Measurements from ENCODE around the gene PHACTR2.

Gene PHACTR2

GRCh38 chr6:143765422-143766184 lies 87.8 kb downstream of the PHACTR2 start:
- no CpG with 5 or more reads among the region's 8 CpGs for WGBS (ENCODE audit: insufficient coverage, insufficient read length)
- Histone ChIP-seq H3K27ac (ENCODE audit: low read length) (no peak overlapping the region), H3K4me1 (ENCODE audit: control insufficient read depth, insufficient read depth, low read length) (no peaks in the 10 kb centered on the region), H3K9me3 (ENCODE audit: control insufficient read depth, insufficient read depth, low read length) (no peaks in the 10 kb centered on the region), H3K27me3 (ENCODE audit: control insufficient read depth, insufficient read depth, low read length) (no peaks in the 10 kb centered on the region), H3K4me3 (ENCODE audit: low read length) (no peak overlapping the region), H3K36me3 (ENCODE audit: control insufficient read depth, insufficient read depth, low read length) (peaks cover 5% of the 10 kb centered on the region; the same call in 1 of the 2 replicates)
- no peak for DNase-seq (ENCODE audit: low read depth, low spot score)

GRCh38 chr6:143766185-143766553 lies 88.4 kb downstream of the PHACTR2 start:
- no peaks in the 10 kb centered on the region for H3K9me3 ChIP-seq (ENCODE audit: control insufficient read depth, insufficient read depth, low read length)
- H3K4me3 ChIP-seq (ENCODE audit: low read length) = no peak overlapping the region
- no peak for DNase-seq (ENCODE audit: low read depth, low spot score)
- H3K4me1 ChIP-seq (ENCODE audit: control insufficient read depth, insufficient read depth, low read length) = no peaks in the 10 kb centered on the region
- H3K27me3 ChIP-seq (ENCODE audit: control insufficient read depth, insufficient read depth, low read length) = no peaks in the 10 kb centered on the region
- no CpG with 5 or more reads among the region's 1 CpG for WGBS (ENCODE audit: insufficient coverage, insufficient read length)
- peaks cover 5% of the 10 kb centered on the region; the same call in 1 of the 2 replicates for H3K36me3 ChIP-seq (ENCODE audit: control insufficient read depth, insufficient read depth, low read length)
- H3K27ac ChIP-seq (ENCODE audit: low read length) = no peak overlapping the region

GRCh38 chr6:143767433-143767832 lies 89.7 kb downstream of the PHACTR2 start:
- Histone ChIP-seq H3K27me3 (ENCODE audit: control insufficient read depth, insufficient read depth, low read length) (no peaks in the 10 kb centered on the region), H3K9me3 (ENCODE audit: control insufficient read depth, insufficient read depth, low read length) (no peaks in the 10 kb centered on the region), H3K27ac (ENCODE audit: low read length) (no peak overlapping the region), H3K36me3 (ENCODE audit: control insufficient read depth, insufficient read depth, low read length) (peaks cover 5% of the 10 kb centered on the region; the same call in 1 of the 2 replicates), H3K4me3 (ENCODE audit: low read length) (no peak overlapping the region), H3K4me1 (ENCODE audit: control insufficient read depth, insufficient read depth, low read length) (no peaks in the 10 kb centered on the region)
- 100% methylated on average over 1 of the region's 2 CpGs for WGBS (ENCODE audit: insufficient coverage, insufficient read length)
- no peak for DNase-seq (ENCODE audit: low read depth, low spot score)

- Histone ChIP-seq H3K27ac (ENCODE audit: low read length) (no peak overlapping the region), H3K36me3 (ENCODE audit: control insufficient read depth, insufficient read depth, low read length) (no peaks in the 10 kb centered on the region; the same call in 1 of the 2 replicates), H3K4me3 (ENCODE audit: low read length) (no peak overlapping the region), H3K4me1 (ENCODE audit: control insufficient read depth, insufficient read depth, low read length) (no peaks in the 10 kb centered on the region), H3K27me3 (ENCODE audit: control insufficient read depth, insufficient read depth, low read length) (no peaks in the 10 kb centered on the region), H3K9me3 (ENCODE audit: control insufficient read depth, insufficient read depth, low read length) (no peaks in the 10 kb centered on the region)
- WGBS (ENCODE audit: insufficient coverage, insufficient read length) = no CpG with 5 or more reads among the region's 16 CpGs
- DNase-seq (ENCODE audit: low read depth, low spot score) = no peak
Observed at GRCh38 chr6:143772116-143773086, 94.6 kb downstream of the PHACTR2 start.

- Histone ChIP-seq H3K27ac (ENCODE audit: low read length) (no peak overlapping the region), H3K27me3 (ENCODE audit: control insufficient read depth, insufficient read depth, low read length) (no peaks in the 10 kb centered on the region), H3K9me3 (ENCODE audit: control insufficient read depth, insufficient read depth, low read length) (no peaks in the 10 kb centered on the region), H3K4me1 (ENCODE audit: control insufficient read depth, insufficient read depth, low read length) (no peaks in the 10 kb centered on the region), H3K36me3 (ENCODE audit: control insufficient read depth, insufficient read depth, low read length) (no peaks in the 10 kb centered on the region; the same call in 1 of the 2 replicates), H3K4me3 (ENCODE audit: low read length) (no peak overlapping the region)
- DNase-seq (ENCODE audit: low read depth, low spot score) = no peak
- no CpG with 5 or more reads among the region's 5 CpGs for WGBS (ENCODE audit: insufficient coverage, insufficient read length)
Observed at GRCh38 chr6:143773506-143774150, 95.9 kb downstream of the PHACTR2 start.

GRCh38 chr6:143774347-143774746 lies 96.6 kb downstream of the PHACTR2 start:
- DNase-seq (ENCODE audit: low read depth, low spot score) = no peak
- H3K27ac ChIP-seq (ENCODE audit: low read length) = no peak overlapping the region
- WGBS (ENCODE audit: insufficient coverage, insufficient read length) = no CpG with 5 or more reads among the region's 2 CpGs

GRCh38 chr6:143775336-143775735 lies 97.6 kb downstream of the PHACTR2 start:
- no peak for DNase-seq (ENCODE audit: low read depth, low spot score)
- no peak overlapping the region for H3K4me3 ChIP-seq (ENCODE audit: low read length)
- H3K9me3 ChIP-seq (ENCODE audit: control insufficient read depth, insufficient read depth, low read length) = no peaks in the 10 kb centered on the region
- no CpG with 5 or more reads among the region's 6 CpGs for WGBS (ENCODE audit: insufficient coverage, insufficient read length)
- no peak overlapping the region for H3K27ac ChIP-seq (ENCODE audit: low read length)
- no peaks in the 10 kb centered on the region for H3K27me3 ChIP-seq (ENCODE audit: control insufficient read depth, insufficient read depth, low read length)
- H3K36me3 ChIP-seq (ENCODE audit: control insufficient read depth, insufficient read depth, low read length) = no peaks in the 10 kb centered on the region; the same call in 1 of the 2 replicates
- no peaks in the 10 kb centered on the region for H3K4me1 ChIP-seq (ENCODE audit: control insufficient read depth, insufficient read depth, low read length)

More at GRCh38 chr6:143774347-143774746, 96.6 kb downstream of the PHACTR2 start:
- Histone ChIP-seq H3K36me3 (ENCODE audit: control insufficient read depth, insufficient read depth, low read length) (no peaks in the 10 kb centered on the region; the same call in 1 of the 2 replicates), H3K27me3 (ENCODE audit: control insufficient read depth, insufficient read depth, low read length) (no peaks in the 10 kb centered on the region), H3K4me3 (ENCODE audit: low read length) (no peak overlapping the region), H3K9me3 (ENCODE audit: control insufficient read depth, insufficient read depth, low read length) (no peaks in the 10 kb centered on the region), H3K4me1 (ENCODE audit: control insufficient read depth, insufficient read depth, low read length) (no peaks in the 10 kb centered on the region)

GRCh38 chr6:143778926-143779325 lies 101.2 kb downstream of the PHACTR2 start:
- Histone ChIP-seq H3K4me1 (ENCODE audit: control insufficient read depth, insufficient read depth, low read length) (no peaks in the 10 kb centered on the region), H3K36me3 (ENCODE audit: control insufficient read depth, insufficient read depth, low read length) (no peaks in the 10 kb centered on the region; the same call in 1 of the 2 replicates), H3K9me3 (ENCODE audit: control insufficient read depth, insufficient read depth, low read length) (no peaks in the 10 kb centered on the region), H3K4me3 (ENCODE audit: low read length) (no peak overlapping the region), H3K27ac (ENCODE audit: low read length) (no peak overlapping the region), H3K27me3 (ENCODE audit: control insufficient read depth, insufficient read depth, low read length) (no peaks in the 10 kb centered on the region)
- DNase-seq (ENCODE audit: low read depth, low spot score) = no peak
- no CpG with 5 or more reads among the region's 2 CpGs for WGBS (ENCODE audit: insufficient coverage, insufficient read length)

- no peaks in the 10 kb centered on the region for H3K9me3 ChIP-seq (ENCODE audit: control insufficient read depth, insufficient read depth, low read length)
- no peak overlapping the region for H3K27ac ChIP-seq (ENCODE audit: low read length)
- no peaks in the 10 kb centered on the region for H3K27me3 ChIP-seq (ENCODE audit: control insufficient read depth, insufficient read depth, low read length)
- no peak for DNase-seq (ENCODE audit: low read depth, low spot score)
- WGBS (ENCODE audit: insufficient coverage, insufficient read length) = no CpG with 5 or more reads among the region's 5 CpGs
- H3K36me3 ChIP-seq (ENCODE audit: control insufficient read depth, insufficient read depth, low read length) = peaks cover 2% of the 10 kb centered on the region; the same call in 1 of the 2 replicates
- no peak overlapping the region for H3K4me3 ChIP-seq (ENCODE audit: low read length)
- no peaks in the 10 kb centered on the region for H3K4me1 ChIP-seq (ENCODE audit: control insufficient read depth, insufficient read depth, low read length)
Observed at GRCh38 chr6:143782481-143782880, 104.7 kb downstream of the PHACTR2 start.

- no CpG with 5 or more reads among the region's 3 CpGs for WGBS (ENCODE audit: insufficient coverage, insufficient read length)
- H3K9me3 ChIP-seq (ENCODE audit: control insufficient read depth, insufficient read depth, low read length) = no peaks in the 10 kb centered on the region
- peaks cover 2% of the 10 kb centered on the region; the same call in 1 of the 2 replicates for H3K36me3 ChIP-seq (ENCODE audit: control insufficient read depth, insufficient read depth, low read length)
- no peaks in the 10 kb centered on the region for H3K4me1 ChIP-seq (ENCODE audit: control insufficient read depth, insufficient read depth, low read length)
- DNase-seq (ENCODE audit: low read depth, low spot score) = no peak
- no peak overlapping the region for H3K4me3 ChIP-seq (ENCODE audit: low read length)
- no peaks in the 10 kb centered on the region for H3K27me3 ChIP-seq (ENCODE audit: control insufficient read depth, insufficient read depth, low read length)
- no peak overlapping the region for H3K27ac ChIP-seq (ENCODE audit: low read length)
Observed at GRCh38 chr6:143783077-143783476, 105.3 kb downstream of the PHACTR2 start.
